OCI-LY1 (cell line): ENCODE measurements around the gene TTYH3.

Source experiments
- EZH2 ChIP-seq: fragments of 200-600 bp; sonication (generic), shearing (Covaris generic); IDR thresholded peaks from 2 replicates; pipeline ENCODE4 v1.8.0; 2017; ENCODE audit warnings: borderline replicate concordance, mixed run types, mild to moderate bottlenecking, antibody characterized with exemption, low read length, moderate library complexity, mixed read lengths
- TF ChIP-seq, protein P1 (sequence below): fragments of 200-600 bp; sonication (generic), shearing (Covaris generic); IDR thresholded peaks from 2 replicates; pipeline ENCODE4 v1.5.1; 2017; ENCODE audit warnings: mild to moderate bottlenecking, antibody characterized with exemption, low read length, moderate library complexity, mixed read lengths

DNA sequence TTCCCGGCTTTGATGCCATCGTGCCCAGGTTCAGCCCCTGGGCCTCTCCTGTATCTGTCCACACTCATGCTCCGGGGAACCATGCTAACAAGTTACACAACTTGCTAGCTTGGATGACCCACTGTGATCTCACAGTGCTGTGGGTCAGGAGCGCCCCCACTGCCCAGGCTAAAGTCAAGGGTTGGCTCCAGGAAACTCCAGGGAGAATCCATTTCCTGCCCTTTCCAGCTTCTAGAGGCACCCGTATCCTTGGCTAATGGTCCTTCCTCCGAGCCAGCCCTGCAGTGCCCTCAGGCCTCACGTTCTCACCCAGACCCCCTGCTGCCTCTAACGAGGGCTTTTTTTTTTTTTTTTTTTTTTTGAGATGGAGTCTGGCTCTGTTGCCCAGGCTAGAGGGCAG, 75.7 kb downstream of the TTYH3 start:
- TF ChIP-seq, protein P1, sequence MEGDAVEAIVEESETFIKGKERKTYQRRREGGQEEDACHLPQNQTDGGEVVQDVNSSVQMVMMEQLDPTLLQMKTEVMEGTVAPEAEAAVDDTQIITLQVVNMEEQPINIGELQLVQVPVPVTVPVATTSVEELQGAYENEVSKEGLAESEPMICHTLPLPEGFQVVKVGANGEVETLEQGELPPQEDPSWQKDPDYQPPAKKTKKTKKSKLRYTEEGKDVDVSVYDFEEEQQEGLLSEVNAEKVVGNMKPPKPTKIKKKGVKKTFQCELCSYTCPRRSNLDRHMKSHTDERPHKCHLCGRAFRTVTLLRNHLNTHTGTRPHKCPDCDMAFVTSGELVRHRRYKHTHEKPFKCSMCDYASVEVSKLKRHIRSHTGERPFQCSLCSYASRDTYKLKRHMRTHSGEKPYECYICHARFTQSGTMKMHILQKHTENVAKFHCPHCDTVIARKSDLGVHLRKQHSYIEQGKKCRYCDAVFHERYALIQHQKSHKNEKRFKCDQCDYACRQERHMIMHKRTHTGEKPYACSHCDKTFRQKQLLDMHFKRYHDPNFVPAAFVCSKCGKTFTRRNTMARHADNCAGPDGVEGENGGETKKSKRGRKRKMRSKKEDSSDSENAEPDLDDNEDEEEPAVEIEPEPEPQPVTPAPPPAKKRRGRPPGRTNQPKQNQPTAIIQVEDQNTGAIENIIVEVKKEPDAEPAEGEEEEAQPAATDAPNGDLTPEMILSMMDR: no peak
- TF ChIP-seq EZH2: no peak
